RWPE2 (cell line): ENCODE measurements around the gene KICS2.

ENCODE experiments used
- ATAC-seq: fragments of 200-7000 bp; cut with Tn5 transposase; 3 replicates; pipeline ENCODE4 v1.9.1; 2021; ENCODE audit warnings: low read depth
- DNase-seq: peaks from one replicate; pipeline ENCODE4 v3.0.0-alpha.2; 2020; ENCODE audit warnings: low spot score
- H3K27ac ChIP-seq: fragments of 450-650 bp; 2 replicates; pipeline ENCODE4 v1.5.1; 2017; ENCODE audit warnings: mild to moderate bottlenecking; ENCODE audit not compliant: poor library complexity, severe bottlenecking
- H3K27me3 ChIP-seq: fragments of 250-450 bp; sonication (Bioruptor Pico); 2 replicates; pipeline ENCODE4 v1.5.1; 2021; ENCODE audit warnings: mild to moderate bottlenecking, moderate library complexity; ENCODE audit not compliant: insufficient read depth, poor library complexity, severe bottlenecking
- H3K36me3 ChIP-seq: fragments of 250-450 bp; sonication (Bioruptor Pico); 2 replicates; pipeline ENCODE4 v1.5.1; 2020; ENCODE audit warnings: low read depth, mild to moderate bottlenecking, moderate library complexity
- H3K4me1 ChIP-seq: fragments of 250-450 bp; sonication (Bioruptor Pico); 2 replicates; pipeline ENCODE4 v1.5.1; 2021; ENCODE audit warnings: mild to moderate bottlenecking, moderate library complexity; ENCODE audit not compliant: insufficient read depth, poor library complexity, severe bottlenecking
- H3K4me3 ChIP-seq: fragments of 250-450 bp; sonication (Bioruptor Pico); 2 replicates; pipeline ENCODE4 v1.5.1; 2021; ENCODE audit warnings: mild to moderate bottlenecking, moderate library complexity; ENCODE audit not compliant: severe bottlenecking
- H3K9me3 ChIP-seq: fragments of 250-450 bp; sonication (Bioruptor Pico); 2 replicates; pipeline ENCODE4 v1.5.1; 2021; ENCODE audit warnings: mild to moderate bottlenecking, moderate library complexity; ENCODE audit not compliant: severe bottlenecking
- TF ChIP-seq, protein P1 (sequence below): fragments of 450-650 bp; IDR thresholded peaks from one replicate; pipeline ENCODE4 v1.5.1; 2017; ENCODE audit warnings: mild to moderate bottlenecking, moderate library complexity; ENCODE audit not compliant: poor library complexity, severe bottlenecking

The KICS2 gene

DNA sequence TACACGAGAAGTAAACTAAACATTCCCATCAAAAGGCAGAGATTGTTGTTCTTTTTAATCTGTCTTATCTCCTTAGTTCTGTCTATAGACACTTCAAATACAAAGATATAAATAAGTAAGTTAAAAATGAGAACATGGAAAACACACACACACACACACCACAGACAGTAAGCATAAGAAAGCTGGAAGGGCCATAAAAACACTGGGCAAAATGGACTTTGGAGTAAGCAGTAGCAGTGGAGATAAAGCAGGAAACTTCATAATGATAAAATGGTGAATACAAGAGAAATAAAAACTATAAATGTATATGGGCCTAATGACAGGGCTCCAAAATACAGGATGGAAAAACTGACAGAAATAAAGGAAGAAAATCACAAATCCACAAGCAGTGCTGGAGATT, 32.6 kb downstream of the KICS2 start:
- H3K4me3 ChIP-seq, result no peak overlapping the region
- H3K4me1 ChIP-seq, result peaks cover 24% of the 10 kb centered on the region
- H3K9me3 ChIP-seq, result no peaks in the 10 kb centered on the region
- DNase-seq (no peak), ATAC-seq (no peak)
- H3K27me3 ChIP-seq, result no peaks in the 10 kb centered on the region
- H3K36me3 ChIP-seq, result no peaks in the 10 kb centered on the region
- no peak overlapping the region for H3K27ac ChIP-seq
- TF ChIP-seq, protein P1, sequence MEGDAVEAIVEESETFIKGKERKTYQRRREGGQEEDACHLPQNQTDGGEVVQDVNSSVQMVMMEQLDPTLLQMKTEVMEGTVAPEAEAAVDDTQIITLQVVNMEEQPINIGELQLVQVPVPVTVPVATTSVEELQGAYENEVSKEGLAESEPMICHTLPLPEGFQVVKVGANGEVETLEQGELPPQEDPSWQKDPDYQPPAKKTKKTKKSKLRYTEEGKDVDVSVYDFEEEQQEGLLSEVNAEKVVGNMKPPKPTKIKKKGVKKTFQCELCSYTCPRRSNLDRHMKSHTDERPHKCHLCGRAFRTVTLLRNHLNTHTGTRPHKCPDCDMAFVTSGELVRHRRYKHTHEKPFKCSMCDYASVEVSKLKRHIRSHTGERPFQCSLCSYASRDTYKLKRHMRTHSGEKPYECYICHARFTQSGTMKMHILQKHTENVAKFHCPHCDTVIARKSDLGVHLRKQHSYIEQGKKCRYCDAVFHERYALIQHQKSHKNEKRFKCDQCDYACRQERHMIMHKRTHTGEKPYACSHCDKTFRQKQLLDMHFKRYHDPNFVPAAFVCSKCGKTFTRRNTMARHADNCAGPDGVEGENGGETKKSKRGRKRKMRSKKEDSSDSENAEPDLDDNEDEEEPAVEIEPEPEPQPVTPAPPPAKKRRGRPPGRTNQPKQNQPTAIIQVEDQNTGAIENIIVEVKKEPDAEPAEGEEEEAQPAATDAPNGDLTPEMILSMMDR, result no peak

DNA sequence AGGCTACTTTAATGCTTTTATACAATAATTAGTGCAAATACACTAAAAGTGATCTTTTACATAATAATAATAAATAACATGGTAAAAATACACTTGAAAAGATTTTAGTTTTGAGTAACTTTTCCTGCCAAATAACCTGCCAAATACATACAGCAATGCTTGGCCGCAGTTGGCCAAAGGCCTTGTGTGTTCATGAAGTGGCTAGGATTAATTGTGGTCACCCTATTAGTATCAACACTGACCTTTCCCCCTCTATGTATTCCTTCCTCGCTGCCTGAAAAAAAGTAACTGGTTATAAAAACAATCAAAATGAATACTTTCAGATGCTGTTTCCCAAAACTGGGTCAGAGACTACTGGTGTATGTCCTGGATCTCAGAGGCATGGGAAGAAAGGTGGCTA, 34.3 kb downstream of the KICS2 start:
- no peak for ATAC-seq
- DNase-seq, result no peak
- no peaks in the 10 kb centered on the region for H3K36me3 ChIP-seq
- TF ChIP-seq, protein P1, result no peak
- peak overlapping the region; percentile 89 for H3K27ac ChIP-seq
- peaks cover 24% of the 10 kb centered on the region for H3K4me1 ChIP-seq
- H3K4me3 ChIP-seq, result no peak overlapping the region
- no peaks in the 10 kb centered on the region for H3K27me3 ChIP-seq
- H3K9me3 ChIP-seq, result no peaks in the 10 kb centered on the region

DNA sequence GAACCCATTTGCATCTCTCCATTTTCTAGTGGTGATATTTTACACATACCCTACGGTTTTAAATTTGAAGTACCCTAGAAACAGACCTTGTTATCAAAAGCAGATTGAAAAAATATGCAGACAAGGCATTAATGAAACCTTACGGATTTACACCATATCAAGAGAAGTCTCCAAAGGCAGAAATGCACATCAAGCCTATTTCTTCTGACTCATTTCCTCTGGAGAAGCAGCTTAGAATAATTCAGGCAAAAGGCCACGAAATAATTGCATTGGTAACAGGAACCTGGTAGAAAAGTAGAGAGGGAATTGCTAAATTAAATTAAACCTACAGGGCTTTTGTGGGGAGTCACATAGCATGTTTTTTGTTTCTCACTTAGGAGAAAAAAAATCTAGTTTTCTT, 34.7 kb downstream of the KICS2 start:
- Histone ChIP-seq H3K36me3 (no peaks in the 10 kb centered on the region), H3K9me3 (no peaks in the 10 kb centered on the region), H3K27me3 (no peaks in the 10 kb centered on the region), H3K4me1 (peaks cover 28% of the 10 kb centered on the region), H3K27ac (peak overlapping the region; percentile 89), H3K4me3 (no peak overlapping the region)
- TF ChIP-seq, protein P1, result no peak
- peak; percentile 74 for ATAC-seq
- no peak for DNase-seq

DNA sequence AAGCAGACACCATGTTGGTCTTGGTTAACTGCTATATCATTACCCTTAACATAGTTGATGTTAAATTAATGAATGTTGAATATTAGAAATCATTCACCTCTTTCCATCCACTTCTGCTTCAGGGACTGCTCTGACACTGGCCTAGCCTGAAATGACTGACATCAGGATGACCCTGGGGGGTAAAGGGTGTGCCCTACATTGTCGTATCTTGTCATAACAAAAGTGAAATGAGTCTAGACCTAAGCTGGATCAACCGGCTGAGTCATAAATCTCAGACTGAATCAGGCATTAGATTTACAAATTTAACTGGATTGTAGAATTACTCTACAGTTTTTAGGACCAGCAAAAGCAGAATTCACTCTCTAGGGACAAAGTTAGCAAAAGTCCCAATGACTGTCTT, 35.3 kb downstream of the KICS2 start:
- Histone ChIP-seq H3K9me3 (no peaks in the 10 kb centered on the region), H3K27me3 (no peaks in the 10 kb centered on the region), H3K27ac (peak overlapping the region; percentile 89), H3K36me3 (no peaks in the 10 kb centered on the region), H3K4me3 (no peak overlapping the region), H3K4me1 (peaks cover 33% of the 10 kb centered on the region)
- peak; percentile 68 for ATAC-seq
- DNase-seq, result no peak
- TF ChIP-seq, protein P1, result no peak

DNA sequence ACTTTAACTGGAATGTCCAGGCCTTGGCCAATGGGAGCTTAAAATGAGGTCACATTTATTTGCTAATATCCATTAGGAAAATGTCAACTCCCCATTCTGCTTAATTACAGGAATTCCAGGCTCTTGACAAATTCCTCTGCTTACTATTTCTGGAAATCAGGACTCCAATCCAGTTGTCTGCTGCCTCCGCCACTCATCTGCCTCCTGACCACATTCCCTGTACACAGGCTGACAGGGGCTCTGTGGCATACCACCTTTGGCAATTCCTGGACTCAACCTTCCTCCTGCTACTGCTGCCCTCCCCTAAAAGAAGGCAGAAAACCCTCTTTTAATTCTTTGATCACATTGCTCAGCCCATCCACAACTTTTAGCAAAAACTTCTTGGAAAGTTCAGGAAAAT, 37.9 kb downstream of the KICS2 start:
- Histone ChIP-seq H3K9me3 (no peaks in the 10 kb centered on the region), H3K36me3 (no peaks in the 10 kb centered on the region), H3K4me1 (peaks cover 47% of the 10 kb centered on the region), H3K27me3 (no peaks in the 10 kb centered on the region), H3K4me3 (no peak overlapping the region), H3K27ac (no peak overlapping the region)
- TF ChIP-seq, protein P1, result no peak
- DNase-seq (no peak), ATAC-seq (no peak)
